Stimulated activated CD4-positive, alpha-beta T cell treated with anti-CD3 and anti-CD28 coated beads, Interleukin-15, amount 100 ng/mL, for 1 hour (primary cell): ENCODE results near the gene SLC12A7.
"Not testable (repeated sequence)": the region's sequence is repeated elsewhere in the genome, so short reads cannot be mapped to it uniquely, and the experiment has no call there.

ENCODE experiments used
- DNase-seq, 2 donors: peaks; one replicate each; pipeline ENCODE4 v3.0.0-alpha.2; 2020; ENCODE audit warnings: low read depth in 1 of 2, low spot score in 1 of 2

SLC12A7 gene

DNA sequence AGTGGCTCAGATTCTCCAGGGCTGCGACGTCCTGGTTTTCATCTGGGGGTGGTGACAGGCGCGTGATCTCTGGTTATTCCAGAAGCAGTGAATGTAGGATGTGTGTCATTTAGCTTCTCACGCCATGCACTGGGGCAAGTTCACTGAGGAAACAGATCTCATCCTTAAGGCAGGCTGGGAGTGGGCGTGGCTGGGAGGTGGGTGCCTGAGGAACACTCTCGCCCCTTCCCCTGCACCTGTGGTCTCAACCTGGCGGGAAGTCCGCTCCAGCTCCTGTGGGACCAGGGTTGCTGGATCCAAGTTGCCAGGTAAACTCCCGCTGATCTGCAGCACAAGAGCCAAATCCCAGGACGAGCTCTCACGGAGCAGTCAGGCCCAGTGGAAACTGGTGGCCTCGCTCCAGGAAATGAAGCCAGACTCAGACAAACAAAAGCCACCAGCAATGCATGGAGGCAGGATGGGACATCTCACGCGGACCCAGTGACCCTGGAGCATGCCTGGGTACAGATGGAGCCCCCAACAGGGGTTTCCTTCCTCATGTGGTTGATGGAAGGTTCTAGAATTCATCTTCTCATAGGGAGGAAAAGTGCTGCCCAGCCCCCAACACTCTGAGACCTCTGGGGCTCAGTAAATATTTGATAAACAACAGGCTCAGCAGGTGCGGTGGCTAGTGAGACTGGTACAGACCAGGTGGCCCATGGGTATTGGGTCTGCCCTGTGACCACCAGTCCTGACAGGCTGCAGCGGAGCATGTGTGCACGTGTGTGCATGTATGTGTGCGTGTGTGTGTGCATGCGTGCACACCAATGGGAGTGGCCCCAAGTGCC, 16.3 kb upstream of the SLC12A7 start:
- DNase-seq, result no peak

DNA sequence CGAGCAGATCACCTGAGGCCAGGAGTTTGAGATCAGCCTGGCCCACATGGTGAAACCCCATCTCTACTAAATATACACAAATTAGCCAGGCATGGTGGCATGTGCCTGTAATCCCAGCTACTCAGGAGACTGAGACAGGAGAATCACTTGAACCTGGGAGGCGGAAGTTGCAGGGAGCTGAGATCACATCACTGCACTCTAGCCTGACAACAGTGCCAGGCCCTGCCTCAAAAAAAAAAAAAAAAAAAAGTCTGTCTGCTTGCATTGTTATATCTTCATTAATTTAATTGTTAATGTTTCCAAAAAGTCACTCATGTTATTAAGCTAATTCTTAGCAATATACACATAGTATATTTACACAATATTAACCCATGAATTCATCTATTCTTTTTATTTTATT, 13.8 kb upstream of the SLC12A7 start:
- DNase-seq, result not testable (repeated sequence)

DNA sequence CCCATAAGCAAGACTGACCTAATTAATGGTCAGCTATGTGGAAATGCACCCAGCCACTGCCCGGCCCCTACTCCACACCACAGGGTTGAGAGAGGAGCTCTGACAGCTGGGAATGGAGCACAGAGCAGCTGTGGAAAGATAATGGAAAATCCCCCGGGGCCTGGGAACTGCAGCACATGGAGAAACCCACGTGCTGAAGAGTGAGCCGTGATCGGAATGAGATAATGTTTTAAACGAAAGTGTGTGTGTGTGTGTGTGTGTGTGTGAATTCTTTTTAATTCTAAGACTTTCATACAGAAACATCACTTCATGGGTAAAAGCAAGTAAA, 13.1 kb upstream of the SLC12A7 start:
- no peak for DNase-seq

DNA sequence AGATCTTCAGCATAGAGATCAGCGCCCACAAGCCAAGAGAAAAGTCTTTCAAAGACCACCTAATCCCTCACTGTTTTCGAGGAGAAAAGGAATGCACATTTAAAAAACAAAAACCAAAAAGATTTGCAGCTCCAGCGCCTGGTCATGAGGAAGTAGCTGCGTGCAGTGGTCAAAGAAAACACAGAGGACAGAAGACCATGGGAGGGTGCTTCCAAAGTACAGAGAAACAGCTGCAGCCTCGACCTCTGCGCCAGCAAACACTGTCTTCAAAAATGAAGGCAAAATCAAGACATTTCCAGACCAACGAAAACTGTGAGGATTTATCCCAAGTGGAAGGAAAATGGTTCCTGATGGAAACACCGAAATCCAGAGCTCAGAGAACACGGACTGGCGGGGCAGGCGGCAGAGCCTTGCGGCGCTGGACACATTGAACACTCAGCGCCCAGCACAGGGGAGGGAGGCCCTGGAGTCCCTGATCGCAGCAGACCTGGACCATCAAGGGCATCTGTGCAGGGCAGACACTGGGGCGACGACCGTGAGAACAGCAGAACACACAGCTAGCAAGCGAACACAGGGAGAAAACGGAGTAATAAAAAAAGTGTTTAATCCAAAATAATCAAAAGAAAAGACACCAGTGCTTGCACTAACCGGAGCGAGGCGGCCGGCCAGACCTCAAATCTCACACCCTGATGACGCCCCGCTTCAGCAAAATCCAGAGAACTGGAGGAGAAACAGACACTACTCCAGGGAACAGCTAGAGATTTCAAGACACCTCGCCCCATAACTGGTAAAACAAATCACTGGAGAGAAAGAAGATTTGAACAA, 12.6 kb upstream of the SLC12A7 start:
- DNase-seq, result no peak

DNA sequence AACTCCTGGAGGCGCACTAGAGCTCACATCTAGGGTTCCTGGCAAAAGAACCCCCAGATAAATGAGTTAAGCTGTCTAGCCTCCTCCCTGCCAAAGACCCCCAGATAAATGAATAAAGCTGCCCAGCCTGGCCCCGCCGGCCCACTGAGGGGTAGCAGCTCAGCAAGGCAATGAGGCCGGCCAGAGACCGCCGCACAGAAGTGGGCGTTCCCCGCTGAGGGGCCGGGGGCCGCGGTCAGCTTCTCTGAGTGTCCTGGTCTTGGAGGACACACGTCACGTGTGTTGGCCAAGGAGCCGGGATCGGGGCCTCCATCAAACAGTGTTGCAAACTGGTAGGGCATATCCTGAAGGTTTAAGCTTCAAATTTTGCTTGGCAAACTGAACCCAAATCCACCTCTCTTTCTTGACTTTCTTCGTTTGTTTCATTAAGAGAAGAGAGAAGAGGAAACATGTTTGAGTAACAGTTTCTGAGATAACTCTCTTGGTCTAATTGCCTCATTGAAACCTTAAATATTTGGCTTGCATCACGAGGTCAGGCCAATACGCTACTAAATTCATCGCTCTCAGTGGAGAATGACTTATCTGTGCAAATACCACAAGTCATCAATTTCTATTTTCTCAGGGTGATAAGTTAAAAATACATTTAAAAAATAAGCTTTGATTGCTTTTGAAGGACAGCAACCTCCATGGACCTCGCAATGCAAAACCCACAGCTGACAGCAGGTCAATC, 11.7 kb upstream of the SLC12A7 start:
- no peak for DNase-seq

DNA sequence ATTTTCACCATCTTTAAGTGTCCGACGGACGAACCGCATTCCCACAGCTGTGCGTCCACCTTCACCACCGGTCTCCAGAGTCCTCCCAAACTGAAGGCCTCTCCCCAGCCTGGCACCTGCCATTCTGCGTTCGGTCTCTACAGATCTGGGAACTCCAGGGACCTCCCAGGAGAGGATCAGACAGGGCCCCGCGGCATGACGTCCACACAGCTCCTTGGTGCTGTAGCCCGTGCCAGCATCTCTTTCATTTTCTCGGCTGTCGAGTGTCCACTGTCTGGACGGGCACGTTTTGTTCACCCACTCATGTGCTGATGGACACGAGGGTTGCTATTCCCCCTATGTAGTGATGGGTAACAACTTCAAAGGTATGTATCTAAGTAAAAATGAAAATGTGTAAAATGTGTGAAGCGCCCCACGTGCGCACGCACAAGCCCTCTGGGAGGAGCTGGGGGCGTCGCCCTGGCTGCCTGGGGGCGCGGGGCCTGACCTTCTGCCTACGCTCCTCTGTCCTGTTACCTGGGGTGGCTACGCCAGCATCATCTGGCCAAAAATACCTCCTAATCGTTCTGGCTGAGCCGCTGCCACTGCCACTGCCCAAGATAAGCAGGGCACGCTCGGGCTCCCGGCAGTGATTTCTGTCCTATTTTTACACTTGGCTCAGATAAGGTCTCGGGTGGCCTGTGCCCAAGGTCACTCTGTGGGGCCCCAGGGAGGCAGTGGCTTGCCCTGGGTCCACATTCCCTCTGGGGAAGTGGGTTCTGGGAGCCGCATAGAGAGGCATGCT, 10.8 kb upstream of the SLC12A7 start:
- no peak for DNase-seq

DNA sequence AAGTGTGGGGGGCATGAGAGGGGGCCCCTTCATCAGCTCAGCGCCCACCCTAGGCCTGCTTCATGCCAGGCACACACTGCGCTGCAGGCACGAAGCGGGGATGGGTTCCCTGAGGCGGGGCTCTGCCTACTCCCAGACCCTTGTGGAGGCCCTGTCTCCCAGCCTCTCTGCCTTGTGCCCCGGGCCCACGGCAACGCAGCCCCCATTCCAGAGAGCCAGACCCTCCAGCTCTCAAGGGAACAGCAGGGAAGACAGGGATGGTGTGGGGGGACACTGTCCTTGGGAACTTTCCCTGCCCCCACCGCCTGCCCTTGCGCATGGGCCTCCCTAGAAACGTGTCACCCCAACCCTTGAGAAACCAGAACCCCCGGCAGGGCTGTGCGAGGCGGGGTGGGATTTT, 10.0 kb upstream of the SLC12A7 start:
- no peak for DNase-seq

DNA sequence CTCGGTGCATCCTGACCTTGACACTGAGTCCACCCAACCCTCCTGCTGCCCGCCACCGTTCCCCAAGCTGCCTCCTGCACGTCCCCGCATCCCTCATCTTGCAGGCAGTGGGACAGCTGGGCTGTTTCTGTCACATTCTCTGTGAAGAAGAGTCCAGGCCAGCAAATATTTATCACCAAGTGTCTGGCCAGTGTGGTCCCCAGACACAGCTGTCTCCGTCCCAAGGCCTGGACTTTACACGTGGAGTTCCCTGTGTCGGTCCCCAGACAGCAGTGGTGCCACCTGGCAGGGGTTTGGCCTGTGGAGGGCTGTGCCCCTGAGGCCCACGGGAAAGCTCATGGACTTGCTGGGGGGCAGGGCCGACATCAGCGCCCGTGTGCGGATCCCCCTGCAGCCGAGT, 9.2 kb upstream of the SLC12A7 start:
- DNase-seq, result no peak

DNA sequence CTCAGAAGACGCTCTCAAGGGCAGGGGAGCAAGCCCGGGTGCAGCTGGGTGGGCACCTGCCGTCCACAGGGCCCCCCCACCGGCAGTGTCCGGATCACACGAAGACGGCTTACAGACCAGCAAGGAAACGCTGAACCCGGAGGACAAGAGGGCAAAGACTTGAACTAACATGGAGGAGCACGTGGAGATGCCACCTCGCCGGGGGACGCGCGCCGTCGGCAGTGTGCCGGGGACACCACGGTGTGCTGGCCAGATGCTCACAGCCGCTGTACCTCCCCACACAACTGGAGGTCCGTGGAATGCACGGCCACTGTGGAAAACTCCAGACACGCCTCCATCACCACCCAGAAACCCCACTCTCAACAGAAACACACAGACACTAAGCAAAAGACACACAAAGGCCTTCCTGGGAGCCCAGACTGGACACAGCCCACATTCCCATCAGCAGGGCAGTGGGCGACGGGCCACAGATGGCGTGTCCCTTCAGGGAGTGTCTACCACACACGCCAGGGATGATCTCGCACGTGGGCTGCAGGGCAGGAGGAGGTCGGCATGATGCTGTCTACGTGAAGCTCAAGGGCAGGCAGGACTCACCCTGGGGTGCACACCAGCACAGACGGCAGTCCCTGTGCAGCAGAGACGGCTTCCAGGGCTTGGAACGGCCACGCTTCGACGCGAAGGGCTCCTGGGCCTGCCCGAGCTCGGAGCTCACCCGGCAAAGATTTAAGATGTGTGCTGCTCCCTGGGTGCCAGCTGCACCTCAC, 8.6 kb upstream of the SLC12A7 start:
- DNase-seq, result no peak

DNA sequence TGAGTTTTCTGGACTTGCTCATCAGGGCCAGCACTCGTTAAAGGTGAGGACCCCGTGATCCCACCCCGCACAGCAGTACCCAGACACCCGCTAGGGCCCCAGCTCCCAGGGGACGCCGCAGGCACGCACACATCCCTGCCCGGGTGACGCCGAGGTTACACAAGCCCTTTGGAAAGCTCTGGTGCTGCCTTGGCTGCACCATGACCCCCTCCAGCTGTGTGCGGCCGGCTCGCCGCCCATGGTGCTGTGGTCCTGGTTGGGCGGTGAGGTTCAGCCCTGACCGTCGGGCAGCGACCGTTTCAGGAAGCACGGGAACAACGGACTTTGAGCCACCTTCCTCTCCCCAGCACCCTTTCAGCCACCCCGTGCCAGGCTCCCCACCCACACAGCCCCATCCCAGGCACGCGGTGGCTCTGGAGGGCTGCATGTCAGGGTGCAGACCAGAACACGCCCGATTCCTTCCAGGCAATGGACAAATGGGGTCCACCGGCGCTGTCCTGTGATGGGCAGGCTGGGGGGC, 7.5 kb upstream of the SLC12A7 start:
- DNase-seq, result no peak

DNA sequence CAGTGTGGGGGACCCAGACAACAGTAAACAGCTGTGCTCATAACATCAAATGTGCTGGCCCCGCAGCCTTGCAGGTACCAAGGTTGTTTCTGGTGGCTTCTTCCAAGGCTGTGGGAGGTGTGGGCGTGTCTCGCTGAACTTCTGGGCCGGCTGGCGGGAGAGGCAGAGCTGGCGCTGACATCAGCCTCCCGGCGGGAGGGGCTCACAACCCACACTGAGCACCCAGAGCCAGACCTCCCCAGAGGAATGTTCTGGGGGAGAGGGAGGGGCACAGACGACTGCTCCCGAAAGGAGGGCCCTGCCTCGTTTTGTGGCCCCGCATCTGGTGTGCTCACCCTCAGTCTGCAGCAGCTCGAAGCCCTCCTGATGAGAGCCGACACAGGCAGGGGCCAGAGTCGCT, 6.9 kb upstream of the SLC12A7 start:
- no peak for DNase-seq

DNA sequence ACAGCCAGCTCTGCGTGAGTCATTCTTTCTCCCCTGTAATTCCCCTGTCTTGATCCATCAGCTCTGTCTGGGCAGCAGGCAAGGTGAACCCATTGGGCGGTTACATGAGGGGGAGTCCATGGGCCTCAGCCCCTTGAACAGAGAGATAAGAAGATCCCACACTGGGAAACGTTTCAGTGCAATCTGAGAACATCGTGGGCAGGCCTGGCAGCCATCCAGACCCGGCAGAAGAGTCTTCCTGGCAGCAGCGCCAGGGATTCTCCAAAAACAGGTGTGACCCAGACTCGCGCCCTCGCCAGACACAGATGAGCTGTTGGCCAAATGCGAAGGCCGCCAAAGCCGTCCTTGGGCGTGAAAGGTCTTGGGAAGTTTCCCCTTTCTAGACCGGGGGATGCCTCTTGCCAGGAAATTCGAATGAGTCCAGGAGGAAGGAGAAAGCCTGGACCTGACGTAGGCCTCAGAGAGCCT, 6.4 kb upstream of the SLC12A7 start:
- DNase-seq, result no peak

DNA sequence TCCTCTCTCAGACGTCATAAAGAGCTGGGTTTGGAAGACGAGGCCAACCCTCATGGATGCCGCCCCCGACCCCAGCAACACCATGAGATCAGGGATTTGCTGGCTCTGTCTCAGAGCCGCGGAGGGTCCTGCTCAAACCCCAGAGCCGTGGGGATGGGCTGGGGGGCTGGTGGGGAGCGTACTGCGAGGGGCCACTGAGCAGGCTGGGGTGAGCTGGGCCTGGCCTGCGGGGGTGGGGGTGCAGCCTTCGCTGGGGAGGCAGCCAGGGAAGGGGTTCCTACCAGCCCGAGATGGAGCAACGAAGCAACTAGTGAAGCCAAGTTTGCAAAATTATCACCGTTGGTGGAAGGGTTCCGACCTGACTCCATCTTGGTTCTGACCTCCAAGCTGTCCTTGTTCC, 5.1 kb upstream of the SLC12A7 start:
- DNase-seq, result no peak

DNA sequence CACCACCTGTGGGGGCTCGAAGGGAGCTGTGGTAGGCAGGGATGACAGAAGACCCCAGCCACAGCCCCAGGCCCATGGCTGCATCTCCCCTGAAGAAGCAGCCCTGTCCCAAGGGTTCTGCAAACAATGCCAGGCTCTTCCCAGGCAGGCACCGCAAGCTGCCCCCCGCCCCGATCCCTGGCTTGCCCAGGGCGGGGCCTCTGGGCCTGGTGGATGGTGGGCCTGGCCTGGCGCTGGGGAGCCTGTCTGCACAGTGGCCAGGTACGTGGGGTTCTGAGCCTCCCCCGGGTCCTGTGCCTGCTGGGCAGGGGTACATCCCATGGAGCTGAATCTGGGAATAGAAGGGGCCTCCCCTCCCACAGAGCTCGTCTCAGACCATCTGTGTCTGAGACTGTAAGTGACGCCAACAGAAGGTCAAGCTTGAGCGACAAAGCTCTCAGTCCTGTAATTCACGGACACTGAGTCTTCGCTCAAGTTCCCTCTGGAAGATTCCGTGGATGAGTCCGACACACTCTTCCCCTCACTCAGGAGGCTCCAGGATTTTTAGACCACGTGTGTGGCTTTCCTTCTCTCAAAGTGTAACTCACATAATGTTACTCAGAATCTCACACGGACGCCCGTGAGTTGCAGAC, 4.4 kb upstream of the SLC12A7 start:
- DNase-seq, result no peak

DNA sequence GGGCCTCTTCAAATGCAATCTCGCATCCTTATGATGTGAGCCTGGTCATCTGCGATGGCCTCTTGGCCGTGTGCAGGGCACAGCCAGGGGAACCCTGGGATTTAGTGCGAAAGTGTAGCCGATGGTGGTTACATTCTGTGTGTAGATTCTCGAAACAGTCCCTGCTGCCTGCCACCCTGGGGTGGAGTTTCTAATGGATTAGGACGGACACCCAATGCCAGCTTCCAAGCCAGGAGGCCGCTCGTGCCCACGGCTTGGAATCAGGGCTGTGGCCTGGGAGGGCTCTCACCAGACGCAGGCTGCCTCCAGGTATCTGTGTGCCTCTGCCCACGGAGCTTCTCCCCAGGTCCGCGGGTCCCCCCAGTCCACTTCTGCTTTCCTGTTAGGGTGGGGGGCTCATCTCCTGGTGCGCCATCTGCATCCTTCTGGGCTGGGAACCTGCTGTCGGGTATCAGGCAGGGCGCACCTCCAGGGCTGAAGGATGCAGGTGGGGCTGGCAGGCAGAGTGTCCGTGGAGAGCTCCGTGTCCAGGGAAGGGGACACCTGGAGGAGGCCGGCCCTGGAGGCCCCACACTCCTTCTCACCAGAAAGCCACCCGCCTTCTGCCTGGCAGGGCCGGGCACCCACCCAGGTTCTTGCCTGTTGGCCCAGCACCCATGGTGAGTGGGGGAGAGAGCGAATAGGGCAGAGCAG, 3.4 kb upstream of the SLC12A7 start:
- no peak for DNase-seq

DNA sequence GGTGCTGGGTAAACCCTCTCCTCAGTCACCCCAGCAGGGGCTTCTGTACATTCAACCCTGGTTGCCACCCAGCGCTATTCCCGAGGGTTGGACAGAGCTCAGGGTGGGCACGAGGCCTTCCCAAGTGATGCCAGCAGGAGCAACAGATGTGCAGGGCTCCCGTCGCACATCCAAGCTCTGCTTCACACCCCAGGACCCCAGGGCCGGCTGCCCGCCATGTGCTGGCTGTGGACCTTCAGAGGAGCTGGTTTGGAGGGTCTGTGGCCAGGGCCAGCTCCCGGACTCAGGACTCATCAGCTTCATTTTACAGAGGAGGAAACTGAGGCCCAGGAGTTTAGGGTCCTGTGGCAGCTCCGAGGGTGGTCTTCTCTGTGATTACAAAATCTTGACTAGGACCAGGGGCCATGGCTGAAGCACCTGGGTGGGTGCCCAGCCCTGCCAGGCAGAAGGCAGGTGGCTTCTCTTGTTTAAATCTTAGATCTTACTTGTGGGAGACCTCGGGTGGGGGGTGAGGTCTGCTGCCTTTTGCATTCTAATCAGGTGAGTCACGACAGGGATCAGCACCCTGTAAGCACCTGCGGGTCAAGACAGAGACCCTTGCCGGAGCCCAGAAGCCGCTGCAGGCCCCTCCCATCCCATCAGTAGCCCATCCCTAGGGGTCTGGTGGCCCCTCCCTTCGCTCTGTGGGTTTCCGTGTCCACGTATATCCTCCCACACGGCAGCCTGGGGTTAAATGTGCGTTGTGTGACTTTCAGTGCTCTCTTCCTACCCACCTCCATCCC, 2.1 kb upstream of the SLC12A7 start:
- DNase-seq, result no peak

DNA sequence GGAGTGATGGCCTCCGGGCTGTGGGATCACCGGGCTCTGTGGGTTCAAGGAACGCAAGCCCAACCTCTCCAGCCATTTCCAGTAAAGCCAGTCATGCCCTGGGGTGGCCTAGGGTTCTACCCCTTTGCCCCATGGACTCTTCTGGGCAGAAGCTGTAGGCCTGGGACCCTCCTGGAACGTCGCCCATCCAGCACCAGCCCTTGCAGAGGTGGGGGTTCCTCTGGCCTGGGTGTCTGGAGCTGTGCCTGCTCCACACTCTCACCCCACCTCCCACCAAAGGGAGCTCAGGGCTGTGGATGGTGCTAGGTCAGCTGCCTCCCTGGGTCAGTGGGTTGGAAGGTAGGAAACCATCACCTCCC, 1.4 kb upstream of the SLC12A7 start:
- DNase-seq, result no peak

DNA sequence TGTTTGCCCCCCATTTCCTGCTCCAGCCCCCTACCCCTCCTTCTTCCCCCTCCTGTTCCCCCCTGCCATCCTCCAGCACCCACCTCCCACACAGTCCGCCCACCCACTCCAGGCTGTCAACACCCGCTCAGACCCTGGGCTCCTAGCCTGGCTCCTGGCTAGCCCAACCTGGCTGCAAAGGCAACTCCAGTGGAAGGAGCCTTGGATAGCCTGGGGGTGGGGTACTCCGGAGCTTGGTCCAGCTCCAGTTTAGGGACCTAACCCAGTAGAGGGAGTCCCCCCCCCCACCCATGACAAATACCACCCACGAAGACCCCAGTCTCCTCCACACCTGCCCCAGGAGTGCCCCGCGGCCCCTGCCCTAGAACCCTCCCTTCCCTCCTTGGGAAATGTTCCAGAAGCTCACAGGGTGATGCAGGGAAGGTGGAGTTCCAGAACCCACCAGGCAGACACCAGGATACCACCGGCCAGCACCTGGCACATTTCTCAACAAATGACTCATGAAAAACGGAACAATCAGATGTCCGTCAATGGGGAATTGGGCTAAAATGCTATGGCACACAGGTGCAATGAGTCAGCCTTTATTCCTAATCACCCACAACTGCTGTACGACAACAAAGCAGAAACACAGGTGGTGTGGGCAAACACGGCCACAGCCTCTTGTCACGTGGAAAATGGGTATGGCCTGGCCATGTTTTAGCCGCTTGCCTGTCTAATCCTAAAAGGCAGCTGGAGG, 901 bp upstream of the SLC12A7 start:
- no peak for DNase-seq
